Tibial nerve (tissue), 4 donors: Measurements from ENCODE around the gene PGM5. TPM values are rescaled to one million over a fixed set of nuclear protein-coding genes. Genes with fewer than 3 reads are reported as not detected.

Source experiments
- DNase-seq, 2 donors: peaks; one replicate each; pipeline ENCODE4 v3.0.0-alpha.2; 2019; ENCODE audit warnings: low spot score in 2 of 2
- H3K27ac ChIP-seq, 4 donors: fragments of 200-600 bp; sonication (generic) in 3 of 4; one replicate each; pipeline ENCODE4 v1.5.1; 2017 to 2019; ENCODE audit warnings: mild to moderate bottlenecking in 1 of 4
- H3K27me3 ChIP-seq, 2 donors: fragments of 200-600 bp; sonication (generic) in 1 of 2; one replicate each; pipeline versions ENCODE4 v1.5.1 to v1.6.0; 2017 to 2019
- H3K36me3 ChIP-seq, 3 donors: fragments of 200-600 bp; sonication (generic); one replicate each; pipeline ENCODE4 v1.5.1; 2018 to 2019
- H3K4me1 ChIP-seq, 4 donors: fragments of 200-600 bp; sonication (generic) in 3 of 4; one replicate each; pipeline ENCODE4 v1.5.1; 2017 to 2019
- H3K4me3 ChIP-seq, 4 donors: fragments of 200-600 bp; sonication (generic) in 3 of 4; one replicate each; pipeline ENCODE4 v1.5.1; 2017 to 2019; ENCODE audit warnings: mild to moderate bottlenecking in 1 of 4, moderate library complexity in 1 of 4
- H3K9me3 ChIP-seq, 4 donors: fragments of 200-600 bp; sonication (generic) in 3 of 4; one replicate each; pipeline ENCODE4 v1.5.1; 2017 to 2019
- EP300 ChIP-seq, 2 donors: sonication (generic); formaldehyde crosslinking; IDR thresholded peaks; one replicate each; pipeline ENCODE4 v1.6.1; 2017; ENCODE audit warnings: antibody characterized with exemption in 2 of 2, mild to moderate bottlenecking in 1 of 2
- POLR2A ChIP-seq, 2 donors: fragments of 450-650 bp; IDR thresholded peaks; one replicate each; pipeline ENCODE4 v1.6.1; 2017; ENCODE audit warnings: antibody characterized with exemption in 2 of 2, mild to moderate bottlenecking in 2 of 2, moderate library complexity in 2 of 2
- WGBS, 2 donors: methylation state at CpG; one replicate each; pipeline ENCODE4 v1.1.5; 2018; 5-methylcytosine and 5-hydroxymethylcytosine counted together
- total RNA-seq, 4 donors: library from RNA; depleted of rRNA; stranded (reverse); fragments of >200 nt; gene quantifications; one replicate each; pipeline ENCODE4 v1.1.0, GENCODE V29; 2016
- TF ChIP-seq, protein P1 (sequence below), 5 experiments: fragments of 200-600 bp in 3 of 5; fragments of 450-650 bp in 2 of 5; sonication (generic) in 3 of 5; IDR thresholded peaks; one replicate each; pipeline ENCODE4 v1.5.1; 2016 to 2019; ENCODE audit warnings: antibody characterized with exemption in 5 of 5, mild to moderate bottlenecking in 3 of 5, moderate library complexity in 2 of 5

PGM5 gene
- total RNA-seq, 4 donors from 2014 or later = 20.1 to 43.1 (median 27.0) TPM

DNA sequence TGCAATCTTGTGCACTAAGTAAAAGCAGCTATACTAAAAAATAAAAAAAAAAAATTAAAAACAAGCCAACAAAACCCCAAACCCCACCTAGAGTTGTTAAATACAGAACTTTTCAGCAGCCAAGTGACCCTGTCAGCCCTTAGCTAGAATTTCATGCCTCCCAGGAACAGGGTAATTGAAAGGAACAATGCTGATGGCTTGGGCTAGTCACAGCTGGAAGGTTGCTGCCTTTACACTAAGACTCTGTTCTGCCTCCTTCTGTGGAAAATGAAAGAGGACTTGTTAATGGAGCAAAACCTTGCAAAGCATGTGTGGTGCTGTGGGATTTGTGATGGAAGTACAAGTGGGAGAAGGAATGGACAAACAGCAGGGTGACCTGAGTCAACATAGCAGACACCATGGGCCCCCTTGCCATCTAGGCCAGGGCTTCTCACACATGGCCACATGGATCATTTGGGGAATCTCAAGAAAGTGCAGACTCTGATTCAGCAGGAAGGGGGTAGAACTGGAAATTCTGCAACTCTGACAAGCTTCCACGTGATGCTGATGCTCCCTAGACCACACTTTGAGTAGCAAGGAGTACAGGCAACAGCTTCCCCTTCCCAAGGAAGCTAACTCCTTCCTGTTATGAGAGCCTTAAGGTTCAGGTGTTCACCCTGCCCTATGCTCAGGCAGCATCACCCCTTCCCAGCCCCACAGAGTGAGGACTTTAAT is 199.2 kb downstream of the PGM5 start:
- H3K4me1 ChIP-seq = peaks cover 0 to 10% (median 4%) of the 10 kb centered on the region in 4 donors
- H3K27ac ChIP-seq = no peak overlapping the region
- H3K27me3 ChIP-seq = no peaks in the 10 kb centered on the region
- no peaks in the 10 kb centered on the region for H3K9me3 ChIP-seq
- no peaks in the 10 kb centered on the region for H3K36me3 ChIP-seq
- DNase-seq = no peak
- 36 to 43% methylated on average over 1 of the region's 1 CpG for WGBS, 2 donors
- no peak overlapping the region for H3K4me3 ChIP-seq
- TF ChIP-seq POLR2A (IDR thresholded peaks at IDR 0.05) (no peak), EP300 (IDR thresholded peaks at IDR 0.05) (no peak)
- TF ChIP-seq, protein P1, sequence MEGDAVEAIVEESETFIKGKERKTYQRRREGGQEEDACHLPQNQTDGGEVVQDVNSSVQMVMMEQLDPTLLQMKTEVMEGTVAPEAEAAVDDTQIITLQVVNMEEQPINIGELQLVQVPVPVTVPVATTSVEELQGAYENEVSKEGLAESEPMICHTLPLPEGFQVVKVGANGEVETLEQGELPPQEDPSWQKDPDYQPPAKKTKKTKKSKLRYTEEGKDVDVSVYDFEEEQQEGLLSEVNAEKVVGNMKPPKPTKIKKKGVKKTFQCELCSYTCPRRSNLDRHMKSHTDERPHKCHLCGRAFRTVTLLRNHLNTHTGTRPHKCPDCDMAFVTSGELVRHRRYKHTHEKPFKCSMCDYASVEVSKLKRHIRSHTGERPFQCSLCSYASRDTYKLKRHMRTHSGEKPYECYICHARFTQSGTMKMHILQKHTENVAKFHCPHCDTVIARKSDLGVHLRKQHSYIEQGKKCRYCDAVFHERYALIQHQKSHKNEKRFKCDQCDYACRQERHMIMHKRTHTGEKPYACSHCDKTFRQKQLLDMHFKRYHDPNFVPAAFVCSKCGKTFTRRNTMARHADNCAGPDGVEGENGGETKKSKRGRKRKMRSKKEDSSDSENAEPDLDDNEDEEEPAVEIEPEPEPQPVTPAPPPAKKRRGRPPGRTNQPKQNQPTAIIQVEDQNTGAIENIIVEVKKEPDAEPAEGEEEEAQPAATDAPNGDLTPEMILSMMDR (IDR thresholded peaks at IDR 0.05) = no peak

DNA sequence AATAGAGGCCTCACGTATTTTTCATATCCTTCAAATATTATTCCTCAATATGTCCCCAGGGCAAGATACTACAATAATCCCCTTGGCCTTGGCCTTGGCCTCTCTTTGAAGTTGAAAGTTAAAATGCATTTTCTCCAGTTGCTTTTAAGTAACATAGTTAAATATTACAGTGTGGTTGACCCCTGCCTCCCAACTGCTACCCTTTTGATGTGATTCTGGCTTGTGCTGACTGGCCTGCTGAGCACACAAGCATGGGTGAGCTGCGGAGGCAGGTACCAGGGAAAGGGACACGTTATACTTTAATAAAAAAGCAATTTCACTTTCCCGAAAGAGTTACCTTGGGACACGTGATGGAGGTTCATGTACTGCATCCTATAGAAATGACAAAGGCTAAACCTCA is 202.1 kb downstream of the PGM5 start:
- TF ChIP-seq POLR2A (IDR thresholded peaks at IDR 0.05) (no peak), EP300 (IDR thresholded peaks at IDR 0.05) (no peak)
- TF ChIP-seq, protein P1 (IDR thresholded peaks at IDR 0.05) = no peak
- 81 to 90% methylated on average over 5 of the region's 5 CpGs for WGBS, 2 donors

GRCh38 chr9:68560071-68560844 is 203.8 kb downstream of the PGM5 start:
- Histone ChIP-seq H3K36me3 (no peaks in the 10 kb centered on the region), H3K9me3 (no peaks in the 10 kb centered on the region), H3K4me1 (peaks cover 0 to 13% (median 5%) of the 10 kb centered on the region in 4 donors), H3K27me3 (no peaks in the 10 kb centered on the region), H3K27ac (peak overlapping the region in 2 of 4 donors; percentile 12 to 18), H3K4me3 (no peak overlapping the region)
- WGBS, 2 donors = 42 to 44% methylated on average over 14 of the region's 14 CpGs
- peak; percentile 31 to 50 for DNase-seq
- TF ChIP-seq EP300 (IDR thresholded peaks at IDR 0.05) = peak in 1 of 2 donors; percentile 45
- no peak for TF ChIP-seq POLR2A (IDR thresholded peaks at IDR 0.05)
- TF ChIP-seq, protein P1 (IDR thresholded peaks at IDR 0.05) = peak; percentile 16 to 30 (median 21)

More for the DNA sequence above, 202.1 kb downstream of the PGM5 start:
- Histone ChIP-seq H3K27me3 (no peaks in the 10 kb centered on the region), H3K4me1 (peaks cover 0 to 13% (median 5%) of the 10 kb centered on the region in 4 donors), H3K4me3 (no peak overlapping the region), H3K9me3 (no peaks in the 10 kb centered on the region), H3K27ac (no peak overlapping the region), H3K36me3 (no peaks in the 10 kb centered on the region)
- DNase-seq = no peak

- 70 to 88% methylated on average over 2 of the region's 2 CpGs for WGBS, 2 donors
- DNase-seq = no peak
- Histone ChIP-seq H3K36me3 (no peaks in the 10 kb centered on the region), H3K4me1 (peaks cover 0 to 13% (median 5%) of the 10 kb centered on the region in 4 donors), H3K27me3 (no peaks in the 10 kb centered on the region), H3K4me3 (no peak overlapping the region), H3K9me3 (no peaks in the 10 kb centered on the region), H3K27ac (no peak overlapping the region)
- TF ChIP-seq EP300 (IDR thresholded peaks at IDR 0.05) = no peak
- TF ChIP-seq, protein P1 (IDR thresholded peaks at IDR 0.05) = no peak
- TF ChIP-seq POLR2A (IDR thresholded peaks at IDR 0.05) = no peak
Measured at GRCh38 chr9:68562461-68562860, 206.1 kb downstream of the PGM5 start.

DNA sequence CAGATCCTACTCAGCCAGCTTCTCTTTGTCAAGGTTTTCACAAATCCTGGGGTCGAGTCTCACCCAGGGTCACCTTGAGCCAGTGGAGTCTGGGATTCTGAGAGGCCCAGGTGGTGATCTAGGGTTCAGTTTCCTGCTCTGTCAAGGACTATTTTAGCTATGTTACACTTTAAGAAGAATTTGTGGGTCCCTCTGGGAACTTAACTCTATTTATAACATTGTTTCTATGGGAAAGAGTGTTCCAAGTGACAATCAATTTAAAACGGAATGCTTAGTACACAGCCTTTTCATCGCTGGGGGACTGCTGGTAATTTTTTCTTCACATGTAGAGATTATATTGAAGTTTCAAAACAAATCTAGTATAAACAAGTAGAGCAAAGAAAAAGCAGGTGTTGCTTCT is 211.2 kb downstream of the PGM5 start:
- no peak for DNase-seq
- Histone ChIP-seq H3K4me1 (no peaks in the 10 kb centered on the region), H3K36me3 (no peaks in the 10 kb centered on the region), H3K27ac (no peak overlapping the region), H3K9me3 (no peaks in the 10 kb centered on the region), H3K27me3 (no peaks in the 10 kb centered on the region), H3K4me3 (no peak overlapping the region)
- WGBS, 2 donors = 68 to 74% methylated on average over 3 of the region's 3 CpGs
- TF ChIP-seq, protein P1 (IDR thresholded peaks at IDR 0.05) = no peak
- TF ChIP-seq EP300 (IDR thresholded peaks at IDR 0.05) (no peak), POLR2A (IDR thresholded peaks at IDR 0.05) (no peak)
